Measurements from ENCODE around the gene SND1. TPM values are rescaled to one million over a fixed set of nuclear protein-coding genes. Genes with fewer than 3 reads are reported as not detected.

The SND1 gene
- total and polyA plus RNA-seq, 2 of the 4 experiments (the other 2 are of a cell fraction): 154 to 294 TPM

DNA sequence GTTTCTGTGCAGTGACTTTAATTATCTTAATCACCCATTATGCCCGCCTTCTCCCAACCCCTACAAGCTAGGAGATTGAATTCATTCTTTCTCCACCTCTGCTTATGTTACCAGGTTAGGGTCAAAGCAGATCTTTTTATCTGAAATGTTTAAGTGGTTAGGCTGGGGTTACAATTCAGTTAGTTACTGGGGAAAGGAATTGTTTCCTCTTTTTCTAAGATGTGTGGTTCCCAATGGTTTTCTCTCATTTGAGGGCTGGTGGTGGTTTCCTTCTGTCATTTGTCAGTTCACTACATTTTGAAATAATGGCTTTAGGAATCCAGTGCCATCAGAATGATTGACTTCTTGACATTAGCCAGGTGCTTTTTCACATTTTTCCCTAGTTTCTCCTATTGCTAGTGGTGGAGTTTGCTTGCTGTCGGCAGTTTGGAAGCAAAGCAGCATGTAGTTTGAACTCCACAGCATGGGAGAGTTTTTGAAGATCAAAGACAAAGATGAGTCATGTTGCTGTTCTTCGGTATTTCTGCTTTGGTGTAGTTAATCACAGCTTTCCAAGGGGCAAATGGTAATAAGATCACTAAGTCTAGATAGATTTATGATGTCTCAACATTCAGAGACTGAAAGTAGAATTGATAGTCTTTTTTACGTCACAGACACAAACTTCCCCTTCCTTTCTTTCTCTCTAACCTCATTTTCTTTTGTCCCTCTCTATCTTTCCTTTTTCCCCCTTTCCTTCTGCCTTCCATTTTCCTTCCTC is 168.2 kb downstream of the SND1 start:
- ATAC-seq (ENCODE audit: low read depth) (peak; percentile 67), DNase-seq (peak; percentile 70)
- no peak overlapping the region for H2AK9ac ChIP-seq (replicated peaks; ENCODE audit: low read depth, low read length, poor library complexity)
- no peak overlapping the region for H4K91ac ChIP-seq (ENCODE audit: insufficient read depth, low read depth, low read length)
- BruUV-seq (replicated peaks): no TSS peak
- no peak overlapping the region for H2AK5ac ChIP-seq (ENCODE audit: low read depth, low read length)
- no peaks in the 10 kb centered on the region; the same call in none of the 2 replicates for H3K36me3 ChIP-seq (ENCODE audit: control insufficient read depth, insufficient read depth, low read length)
- no peak overlapping the region for H2AFZ ChIP-seq (replicated peaks; ENCODE audit: low read length, poor library complexity)
- H2BK5ac ChIP-seq (ENCODE audit: low read depth, low read length, poor library complexity, severe bottlenecking): no peak overlapping the region
- peak; percentile 31; the same call in 1 of the 2 replicates for TF ChIP-seq FOS (IDR thresholded peaks at IDR 0.05; ENCODE audit: low read depth, low read length)
- TF ChIP-seq NFE2L2 (IDR thresholded peaks at IDR 0.05; ENCODE audit: low read depth, low read length): no peak
- TF ChIP-seq RCOR1 (IDR thresholded peaks at IDR 0.05; ENCODE audit: insufficient replicate concordance, low read length): no peak
- H3K14ac ChIP-seq (replicated peaks; ENCODE audit: low read depth, low read length): 0 out of 2 replicates have a peak overlapping the region, but pooled peaks have one; percentile 4
- H2BK15ac ChIP-seq (ENCODE audit: low read depth, low read length): no peak overlapping the region
- no peak overlapping the region for H3K18ac ChIP-seq (ENCODE audit: low read depth, low read length)
- no peak overlapping the region for H3K27ac ChIP-seq (ENCODE audit: insufficient read depth, low read length)
- peaks cover 51 to 83% of the 10 kb centered on the region in 2 experiments for H3K79me1 ChIP-seq (ENCODE audit: low read depth in 1 of 2, low read length in 2 of 2)
- no peak overlapping the region for H4K8ac ChIP-seq (ENCODE audit: low read depth in 2 of 2, low read length in 2 of 2)
- no peaks in the 10 kb centered on the region for H3K9me3 ChIP-seq (ENCODE audit: control insufficient read depth, insufficient read depth, low read length)
- peaks cover 10% of the 10 kb centered on the region for H3K4me1 ChIP-seq (ENCODE audit: control insufficient read depth, insufficient read depth, low read length)
- no peak overlapping the region for H4K5ac ChIP-seq (ENCODE audit: low read depth, low read length)
- no peak overlapping the region for H2BK20ac ChIP-seq (ENCODE audit: low read depth, low read length)
- H3K27me3 ChIP-seq (ENCODE audit: control insufficient read depth, insufficient read depth, low read length): no peaks in the 10 kb centered on the region
- H3K23ac ChIP-seq (ENCODE audit: low read depth, low read length): no peak overlapping the region
- H3K4me2 ChIP-seq (ENCODE audit: low read depth, low read length): peak overlapping the region; percentile 52; the same call in 1 of the 2 replicates
- H3K56ac ChIP-seq (ENCODE audit: extremely low read depth, insufficient read depth, low read length): no peak overlapping the region
- dilution Hi-C loops (cut with HindIII; ENCODE audit: low sequenced_read_pairs, unreplicated experiment): no loop called here
- WGBS, 2 experiments (ENCODE audit: extremely low coverage in 2 of 2, insufficient read length in 1 of 2): no CpG with 5 or more reads among the region's 4 CpGs
- ChIA-PET POLR2A (ENCODE audit: unreplicated experiment) (no interaction called here), CTCF (no interaction called here)
- H3K4ac ChIP-seq (ENCODE audit: low read depth, low read length): no peak overlapping the region
- no peak overlapping the region for H2BK120ac ChIP-seq (ENCODE audit: low read depth, low read length)
- intact Hi-C loops (cut with micrococcal nuclease): no loop called here
- no peak overlapping the region for H3K9ac ChIP-seq (ENCODE audit: low read depth, low read length)
- H3K4me3 ChIP-seq (ENCODE audit: insufficient read depth, low read depth, low read length): no peak overlapping the region
- peaks cover 20% of the 10 kb centered on the region for H3K9me1 ChIP-seq (ENCODE audit: insufficient read depth, low read length)
- in situ Hi-C loops (cut with MboI; ENCODE audit: low sequenced_read_pairs): no loop called here
- peaks cover 72% of the 10 kb centered on the region for H4K20me1 ChIP-seq (ENCODE audit: insufficient read depth, low read length)
